Measurements from ENCODE around the gene PRR16. TPM values are rescaled to one million over a fixed set of nuclear protein-coding genes. Genes with fewer than 3 reads are reported as not detected.

The PRR16 gene
- total RNA-seq, 2 donors from 2014 or later = 3.5 to 13.4 TPM

GRCh38 chr5:120576588-120576987, 112.5 kb downstream of the PRR16 start:
- Histone ChIP-seq H3K36me3 (no peaks in the 10 kb centered on the region), H3K4me3 (no peak overlapping the region), H3K27ac (no peak overlapping the region), H3K4me1 (replicated peaks) (no peaks in the 10 kb centered on the region), H3K27me3 (replicated peaks; ENCODE audit: insufficient read depth) (no peaks in the 10 kb centered on the region), H3K9me3 (no peaks in the 10 kb centered on the region)
- TF ChIP-seq POLR2A (IDR thresholded peaks at IDR 0.05) (no peak), CTCF (IDR thresholded peaks at IDR 0.05) (no peak), POLR2AphosphoS5 (IDR thresholded peaks at IDR 0.05) (no peak)
- WGBS = 57% methylated on average over 1 of the region's 1 CpG
- DNase-seq (ENCODE audit: low spot score) = no peak
- intact Hi-C loops (cut with DNase I) = no loop called here

GRCh38 chr5:120582635-120583034, 118.5 kb downstream of the PRR16 start:
- no peaks in the 10 kb centered on the region for H3K27me3 ChIP-seq (replicated peaks; ENCODE audit: insufficient read depth)
- no peak overlapping the region for H3K27ac ChIP-seq
- WGBS = 48% methylated on average over 2 of the region's 2 CpGs
- intact Hi-C loops (cut with DNase I) = no loop called here
- H3K4me1 ChIP-seq (replicated peaks) = no peaks in the 10 kb centered on the region
- H3K36me3 ChIP-seq = no peaks in the 10 kb centered on the region
- TF ChIP-seq POLR2A (IDR thresholded peaks at IDR 0.05) (no peak), POLR2AphosphoS5 (IDR thresholded peaks at IDR 0.05) (no peak), CTCF (IDR thresholded peaks at IDR 0.05) (no peak)
- H3K4me3 ChIP-seq = no peak overlapping the region
- DNase-seq (ENCODE audit: low spot score) = no peak
- no peaks in the 10 kb centered on the region for H3K9me3 ChIP-seq

- TF ChIP-seq POLR2AphosphoS5 (IDR thresholded peaks at IDR 0.05) (no peak), CTCF (IDR thresholded peaks at IDR 0.05) (no peak), POLR2A (IDR thresholded peaks at IDR 0.05) (no peak)
- no peak overlapping the region for H3K4me3 ChIP-seq
- no peaks in the 10 kb centered on the region for H3K27me3 ChIP-seq (replicated peaks; ENCODE audit: insufficient read depth)
- H3K4me1 ChIP-seq (replicated peaks) = no peaks in the 10 kb centered on the region
- WGBS = 84% methylated on average over 1 of the region's 1 CpG
- H3K9me3 ChIP-seq = no peaks in the 10 kb centered on the region
- no peaks in the 10 kb centered on the region for H3K36me3 ChIP-seq
- DNase-seq (ENCODE audit: low spot score) = no peak
- intact Hi-C loops (cut with DNase I) = no loop called here
- no peak overlapping the region for H3K27ac ChIP-seq
These were observed 122.5 kb downstream of the PRR16 start for GRCh38 chr5:120586646-120587045.

GRCh38 chr5:120591911-120592310, 127.8 kb downstream of the PRR16 start:
- intact Hi-C loops (cut with DNase I) = no loop called here
- Histone ChIP-seq H3K4me1 (replicated peaks) (no peaks in the 10 kb centered on the region), H3K27me3 (replicated peaks; ENCODE audit: insufficient read depth) (no peaks in the 10 kb centered on the region), H3K4me3 (no peak overlapping the region), H3K9me3 (no peaks in the 10 kb centered on the region), H3K36me3 (no peaks in the 10 kb centered on the region), H3K27ac (no peak overlapping the region)
- no peak for TF ChIP-seq POLR2AphosphoS5 (IDR thresholded peaks at IDR 0.05)
- TF ChIP-seq POLR2A (IDR thresholded peaks at IDR 0.05) = no peak
- no peak for TF ChIP-seq CTCF (IDR thresholded peaks at IDR 0.05)
- 47% methylated on average over 2 of the region's 2 CpGs for WGBS
- no peak for DNase-seq (ENCODE audit: low spot score)

- 52% methylated on average over 2 of the region's 2 CpGs for WGBS
- Histone ChIP-seq H3K27me3 (replicated peaks; ENCODE audit: insufficient read depth) (no peaks in the 10 kb centered on the region), H3K4me1 (replicated peaks) (no peaks in the 10 kb centered on the region), H3K27ac (no peak overlapping the region), H3K36me3 (no peaks in the 10 kb centered on the region), H3K9me3 (no peaks in the 10 kb centered on the region), H3K4me3 (no peak overlapping the region)
- intact Hi-C loops (cut with DNase I) = no loop called here
- no peak for DNase-seq (ENCODE audit: low spot score)
- no peak for TF ChIP-seq CTCF (IDR thresholded peaks at IDR 0.05)
- TF ChIP-seq POLR2AphosphoS5 (IDR thresholded peaks at IDR 0.05) = no peak
- no peak for TF ChIP-seq POLR2A (IDR thresholded peaks at IDR 0.05)
These were observed 135.5 kb downstream of the PRR16 start for GRCh38 chr5:120599576-120599975.
